K562 (cell line): ENCODE results near the gene INSM2. TPM values are rescaled to one million over a fixed set of nuclear protein-coding genes. Genes with fewer than 3 reads are reported as not detected.

Experiments used
- ATAC-seq: fragments of 200-7000 bp; cut with Tn5 transposase; 3 replicates; pipeline ENCODE4 v1.9.1; 2020; ENCODE audit warnings: moderate library complexity
- BruUV-seq: library from RNA; stranded (reverse); fragments of 400-500 nt; replicated peaks from 2 replicates; lab custom pipeline; 2021; lab: Mats Ljungman, UMichigan
- CTCF ChIA-PET: fragments of 300-600 bp; formaldehyde crosslinking; extraction: SDS; loops from one replicate; lab custom pipeline; 2021; ENCODE audit warnings: low intra/inter-chr PET ratio; lab: Yijun Ruan, JAX
- POLR2A ChIA-PET: fragments of 300-600, 350-650 bp; sonication (Branson Sonifier 250); formaldehyde crosslinking; extraction: SDS; loops from one replicate; lab custom pipeline; 2021; ENCODE audit warnings: antibody characterized with exemption, inconsistent platforms; lab: Yijun Ruan, JAX
- DNase-seq, 4 experiments: peaks; one replicate each; pipeline versions ENCODE4 v3.0.0 to v3.0.0-alpha.2; 2011 to 2018; ENCODE audit warnings: low spot score in 3 of 4, mixed read lengths in 3 of 4; ENCODE audit errors: extremely low read depth in 1 of 4
- FAIRE-seq: peaks from 2 replicates; lab custom pipeline; 2011; peaks lifted over from hg19 to GRCh38; lab: Jason Lieb, UNC
- H2AFZ ChIP-seq: 2 replicates; pipeline ENCODE4 v1.6.0; 2011; ENCODE audit warnings: low read depth, low read length, control low read depth, inconsistent platforms
- H3K27ac ChIP-seq: fragments of 200-600 bp; 3 replicates; pipeline ENCODE4 v1.8.0; 2011; ENCODE audit warnings: low read depth, mild to moderate bottlenecking, control low read depth, inconsistent platforms, low read length, moderate library complexity, mixed read lengths; ENCODE audit errors: extremely low read depth
- H3K27me3 ChIP-seq, 2 experiments: fragments of 300-600 bp in 1 of 2; 2 replicates in 1 of 2; 3 replicates in 1 of 2; pipeline versions ENCODE4 v1.6.0 to v1.8.0; 2011; ENCODE audit warnings: inconsistent platforms in 2 of 2, low read length in 2 of 2, mild to moderate bottlenecking in 1 of 2, mixed read lengths in 1 of 2, moderate library complexity in 1 of 2; ENCODE audit not compliant: control insufficient read depth in 2 of 2, insufficient read depth in 2 of 2
- H3K36me3 ChIP-seq: fragments of 300-600 bp; 3 replicates; pipeline ENCODE4 v1.8.0; 2011; ENCODE audit warnings: mild to moderate bottlenecking, low read length, inconsistent platforms; ENCODE audit not compliant: control insufficient read depth, insufficient read depth
- H3K4me1 ChIP-seq, 2 experiments: fragments of 200-600 bp in 1 of 2; replicated peaks in 1 of 2; 2 replicates in 1 of 2; 3 replicates in 1 of 2; pipeline versions ENCODE4 v1.5.1 to v1.8.0; 2011; ENCODE audit warnings: inconsistent platforms in 2 of 2, low read length in 2 of 2, mild to moderate bottlenecking in 1 of 2, mixed read lengths in 1 of 2, moderate library complexity in 1 of 2; ENCODE audit not compliant: control insufficient read depth in 2 of 2, insufficient read depth in 2 of 2
- H3K4me2 ChIP-seq: 2 replicates; pipeline ENCODE4 v1.6.1; 2011; ENCODE audit warnings: low read length, control low read depth, inconsistent platforms, mixed read lengths; ENCODE audit not compliant: insufficient read depth
- H3K4me3 ChIP-seq: fragments of 200-600 bp; sonication (generic), shearing (Covaris generic); 2 replicates; pipeline ENCODE4 v1.5.1; 2016; ENCODE audit warnings: control low read depth, inconsistent platforms
- H3K79me2 ChIP-seq: fragments of 200-600 bp; 3 replicates; pipeline ENCODE4 v1.8.0; 2011; ENCODE audit warnings: low read length, inconsistent platforms; ENCODE audit not compliant: control insufficient read depth, insufficient read depth
- H3K9ac ChIP-seq, 2 experiments: 2 replicates each; pipeline versions ENCODE4 v1.6.0 to v1.6.1; 2011; ENCODE audit warnings: low read depth in 2 of 2, low read length in 2 of 2, control low read depth in 1 of 2, inconsistent platforms in 1 of 2, mild to moderate bottlenecking in 1 of 2, mixed read lengths in 1 of 2; ENCODE audit not compliant: insufficient read depth in 1 of 2
- H3K9me1 ChIP-seq: one replicate; pipeline ENCODE4 v1.6.0; 2011; ENCODE audit warnings: inconsistent platforms, mild to moderate bottlenecking, low read length, moderate library complexity; ENCODE audit not compliant: control insufficient read depth, insufficient read depth
- H3K9me3 ChIP-seq: replicated peaks from 2 replicates; pipeline ENCODE4 v1.5.1; 2011; ENCODE audit warnings: low read depth, low read length, inconsistent platforms; ENCODE audit not compliant: control insufficient read depth, insufficient read depth
- H4K20me1 ChIP-seq: replicated peaks from 2 replicates; pipeline ENCODE4 v1.6.1; 2011; ENCODE audit warnings: low read length, inconsistent platforms, mixed read lengths; ENCODE audit not compliant: control insufficient read depth, insufficient read depth
- ATF6 ChIP-seq: sonication (generic); formaldehyde crosslinking; IDR thresholded peaks from 2 replicates; pipeline ENCODE4 v1.4.0; 2020; ENCODE audit warnings: mild to moderate bottlenecking, missing genetic modification reagents
- BRF1 ChIP-seq: IDR thresholded peaks from 3 replicates; pipeline ENCODE4 v1.6.1; 2011; ENCODE audit warnings: borderline replicate concordance, mild to moderate bottlenecking; ENCODE audit not compliant: insufficient read length; ENCODE audit errors: extremely low read depth
- EWSR1 ChIP-seq: fragments of 450-650 bp; IDR thresholded peaks from 2 replicates; pipeline ENCODE4 v1.6.1; 2018; ENCODE audit warnings: borderline replicate concordance, mild to moderate bottlenecking, low read depth, moderate library complexity; ENCODE audit not compliant: partially characterized antibody
- HMBOX1 ChIP-seq: sonication (generic); IDR thresholded peaks from 2 replicates; pipeline ENCODE4 v1.6.1; 2016
- PKNOX1 ChIP-seq: fragments of 450-650 bp; IDR thresholded peaks from 2 replicates; pipeline ENCODE4 v1.6.1; 2016
- PTTG1 ChIP-seq: fragments of 450-650 bp; IDR thresholded peaks from 2 replicates; pipeline ENCODE4 v1.6.1; 2016; ENCODE audit warnings: low read depth, mild to moderate bottlenecking, missing genetic modification characterization, missing compliant biosample characterization
- RERE ChIP-seq: sonication (generic); formaldehyde crosslinking; IDR thresholded peaks from 2 replicates; pipeline ENCODE4 v1.8.0; 2023; ENCODE audit warnings: missing genetic modification reagents, mild to moderate bottlenecking, borderline replicate concordance
- TCF15 ChIP-seq: fragments of 250-450 bp; sonication (Bioruptor Pico); IDR thresholded peaks from 2 replicates; pipeline ENCODE4 v1.8.0; 2022; ENCODE audit warnings: moderate library complexity, mild to moderate bottlenecking, inconsistent platforms
- ZBTB34 ChIP-seq: fragments of 250-450 bp; sonication (Bioruptor Pico); IDR thresholded peaks from 2 replicates; pipeline ENCODE4 v1.8.0; 2021; ENCODE audit warnings: mild to moderate bottlenecking, moderate library complexity
- ZNF197 ChIP-seq: fragments of 200-800 bp; sonication (Bioruptor generic); IDR thresholded peaks from 2 replicates; pipeline ENCODE4 v1.6.1; 2016; ENCODE audit warnings: low read depth, missing genetic modification characterization, missing compliant biosample characterization
- WGBS: fragments of 100-300 bp; shearing (Covaris generic); methylation state at CpG from one replicate; pipeline ENCODE4 v1.1.6; 2016; ENCODE audit warnings: low coverage, mixed read lengths; ENCODE audit not compliant: insufficient coverage; ENCODE audit errors: missing lambda C conversion rate; 5-methylcytosine and 5-hydroxymethylcytosine counted together
- in situ Hi-C: fragments of 300-500 bp; cut with MboI; formaldehyde crosslinking; loops from 4 replicates; pipeline ENCODE4 v1.15.0; 2018; ENCODE audit warnings: inconsistent platforms, mixed read lengths
- intact Hi-C: fragments of 100-400 bp; cut with micrococcal nuclease; formaldehyde crosslinking; loops from 2 replicates; pipeline ENCODE4 v1.14.2; 2022
- polyA plus RNA-seq, 8 experiments: library from polyadenylated mRNA; depleted of rRNA in 4 of 8; stranded (reverse) in 5 of 8; unstranded in 3 of 8; fragments of >200 nt; fragmentation: Nextera tagmentation in 2 of 8; fragmentation: Illumina TruSeq in 1 of 8; extraction: Ambion mirVana in 2 of 8; extraction: Trizol in 1 of 8; gene quantifications; 2 replicates each; pipeline versions ENCODE4 v1.2.1 to v1.2.3, GENCODE V29; 2011 to 2014; ENCODE audit warnings: inconsistent platforms in 1 of 8, missing spikeins in 1 of 8
- total RNA-seq, 7 experiments: library from RNA; depleted of rRNA in 6 of 7; stranded (reverse); fragments of >200 nt in 6 of 7; fragmentation: Illumina TruSeq in 2 of 7; extraction: Trizol in 2 of 7; gene quantifications; 2 replicates each; pipeline versions ENCODE4 v1.2.1 to v1.2.3, GENCODE V29; 2011 to 2021; ENCODE audit warnings: low replicate concordance in 1 of 7

Gene INSM2
- total and polyA plus RNA-seq, 9 of the 15 experiments (the other 6 are each of a cell fraction or from before 2014, with no cell fraction given): not detected

- 0% methylated on average over 1 of the region's 1 CpG for WGBS
- no peak overlapping the region for H3K4me3 ChIP-seq
- no peaks in the 10 kb centered on the region for H3K36me3 ChIP-seq
- no peaks in the 10 kb centered on the region for H3K9me1 ChIP-seq
- H3K27me3 ChIP-seq: no peaks in the 10 kb centered on the region
- DNase-seq (no peak), ATAC-seq (no peak), FAIRE-seq (no peak)
- BruUV-seq: no TSS peak
- no peak overlapping the region for H3K27ac ChIP-seq
- H3K4me1 ChIP-seq: no peaks in the 10 kb centered on the region
- intact Hi-C loops: no loop called here
- H3K79me2 ChIP-seq: no peaks in the 10 kb centered on the region
- no peak overlapping the region for H3K9ac ChIP-seq
- ChIA-PET CTCF (no interaction called here), POLR2A (no interaction called here)
- H3K4me2 ChIP-seq: no peak overlapping the region
- H4K20me1 ChIP-seq: no peaks in the 10 kb centered on the region
- no peak overlapping the region for H2AFZ ChIP-seq
- in situ Hi-C loops: no loop called here
- H3K9me3 ChIP-seq: no peaks in the 10 kb centered on the region
- TF ChIP-seq ZBTB34 (CRISPR knock-in tag) (no peak), EWSR1 (no peak), TCF15 (CRISPR knock-in tag) (no peak), PTTG1 (tag) (no peak), HMBOX1 (no peak), ATF6 (CRISPR knock-in tag) (no peak), BRF1 (no peak), RERE (CRISPR knock-in tag) (no peak), ZNF197 (no peak), PKNOX1 (no peak)
These were observed 18.0 kb upstream of the INSM2 start for GRCh38 chr14:35515916-35516315.
